ENCODE results near the gene MCM3AP. TPM values are rescaled to one million over a fixed set of nuclear protein-coding genes. Genes with fewer than 3 reads are reported as not detected.

MCM3AP gene
- total and polyA plus RNA-seq, 7 donors = 16.9 to 92.8 (median 48.9) TPM

DNA sequence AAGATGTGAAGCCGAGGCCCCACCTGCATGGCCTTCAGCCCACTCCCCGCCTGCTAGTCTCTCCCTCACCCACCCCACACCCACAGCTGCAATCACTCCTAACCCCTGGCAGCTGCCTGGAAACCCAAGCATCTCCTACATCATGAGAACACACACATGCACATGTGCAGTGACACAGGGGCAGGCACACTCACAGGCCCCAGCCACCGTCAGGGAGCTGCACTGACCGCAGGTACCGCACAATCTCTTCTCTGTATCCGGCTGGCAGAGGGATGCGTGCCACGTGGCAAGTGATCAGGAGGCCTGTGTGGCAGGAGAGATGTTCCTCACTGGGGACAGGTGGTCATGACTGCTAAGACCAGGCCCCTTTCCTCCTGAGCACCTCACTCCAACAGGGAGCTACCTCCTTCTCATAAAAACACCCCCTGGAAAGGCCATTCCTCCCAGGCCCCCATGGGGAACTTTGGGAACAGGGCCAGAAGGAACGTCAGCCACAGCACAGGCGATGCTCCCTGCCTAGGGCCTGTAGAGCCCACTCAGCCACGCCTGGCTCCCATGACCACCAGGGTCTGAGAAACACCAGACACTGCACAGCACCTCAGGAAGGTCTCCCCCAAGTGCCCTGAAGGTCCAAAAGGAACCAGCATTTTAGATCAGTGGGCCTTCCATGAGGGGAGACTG is 62.8 kb downstream of the MCM3AP start:
- Histone ChIP-seq H3K4me3 (no peak overlapping the region), H3K27ac (no peak overlapping the region), H3K36me3 (peaks cover 0 to 50% (median 25%) of the 10 kb centered on the region in 4 donors), H3K4me1 (peaks cover 0 to 24% (median 17%) of the 10 kb centered on the region in 4 donors), H3K9me3 (no peaks in the 10 kb centered on the region), H3K27me3 (no peaks in the 10 kb centered on the region)
- DNase-seq = peak; percentile 58
- 89 to 92% methylated on average over 11 of the region's 11 CpGs for WGBS, 2 donors
- TF ChIP-seq POLR2AphosphoS5 (IDR thresholded peaks at IDR 0.05) = no peak
- TF ChIP-seq EP300 (IDR thresholded peaks at IDR 0.05) = no peak
- TF ChIP-seq POLR2A (IDR thresholded peaks at IDR 0.05) = no peak
- TF ChIP-seq, protein P1, sequence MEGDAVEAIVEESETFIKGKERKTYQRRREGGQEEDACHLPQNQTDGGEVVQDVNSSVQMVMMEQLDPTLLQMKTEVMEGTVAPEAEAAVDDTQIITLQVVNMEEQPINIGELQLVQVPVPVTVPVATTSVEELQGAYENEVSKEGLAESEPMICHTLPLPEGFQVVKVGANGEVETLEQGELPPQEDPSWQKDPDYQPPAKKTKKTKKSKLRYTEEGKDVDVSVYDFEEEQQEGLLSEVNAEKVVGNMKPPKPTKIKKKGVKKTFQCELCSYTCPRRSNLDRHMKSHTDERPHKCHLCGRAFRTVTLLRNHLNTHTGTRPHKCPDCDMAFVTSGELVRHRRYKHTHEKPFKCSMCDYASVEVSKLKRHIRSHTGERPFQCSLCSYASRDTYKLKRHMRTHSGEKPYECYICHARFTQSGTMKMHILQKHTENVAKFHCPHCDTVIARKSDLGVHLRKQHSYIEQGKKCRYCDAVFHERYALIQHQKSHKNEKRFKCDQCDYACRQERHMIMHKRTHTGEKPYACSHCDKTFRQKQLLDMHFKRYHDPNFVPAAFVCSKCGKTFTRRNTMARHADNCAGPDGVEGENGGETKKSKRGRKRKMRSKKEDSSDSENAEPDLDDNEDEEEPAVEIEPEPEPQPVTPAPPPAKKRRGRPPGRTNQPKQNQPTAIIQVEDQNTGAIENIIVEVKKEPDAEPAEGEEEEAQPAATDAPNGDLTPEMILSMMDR (IDR thresholded peaks at IDR 0.05) = no peak
- intact Hi-C loops (cut with DNase I) = no loop called here

DNA sequence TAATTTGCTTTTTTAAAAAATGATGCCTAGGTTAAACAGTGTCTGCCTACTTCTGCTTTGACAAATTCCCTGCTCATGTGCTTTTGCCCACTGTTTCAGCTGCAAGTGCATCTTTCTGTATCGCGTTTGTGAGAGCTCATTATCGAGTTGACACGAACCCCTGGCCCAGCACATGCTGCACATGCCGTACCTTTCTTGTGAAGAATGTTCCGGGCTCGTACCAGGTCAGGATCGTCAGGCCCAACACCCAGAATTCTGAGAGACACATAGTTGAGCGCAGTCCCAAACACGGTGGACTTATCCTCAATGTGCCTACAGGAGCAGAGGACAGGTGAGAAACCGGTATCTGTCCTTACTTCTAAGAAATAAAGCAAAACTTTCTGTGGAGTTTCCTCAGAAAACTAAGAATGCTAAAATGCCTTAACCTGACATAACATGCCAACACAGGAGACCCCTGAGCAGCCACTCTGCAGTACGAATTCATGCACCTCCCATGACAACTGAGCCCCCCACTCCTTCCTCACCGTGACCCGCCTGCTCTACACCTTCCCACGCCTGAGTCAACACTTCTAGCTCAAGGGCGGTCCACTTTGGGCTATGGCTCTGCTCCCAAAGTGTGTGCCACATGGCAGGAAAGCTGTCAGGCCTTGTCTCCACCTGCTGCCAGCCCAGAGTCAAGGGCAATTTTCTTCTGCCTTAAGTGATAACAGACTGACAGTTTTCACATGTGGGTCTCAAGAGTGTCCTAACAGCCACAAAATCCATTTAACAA is 63.6 kb downstream of the MCM3AP start:
- peak; percentile 55 for DNase-seq
- 84 to 89% methylated on average over 16 of the region's 16 CpGs for WGBS, 2 donors

DNA sequence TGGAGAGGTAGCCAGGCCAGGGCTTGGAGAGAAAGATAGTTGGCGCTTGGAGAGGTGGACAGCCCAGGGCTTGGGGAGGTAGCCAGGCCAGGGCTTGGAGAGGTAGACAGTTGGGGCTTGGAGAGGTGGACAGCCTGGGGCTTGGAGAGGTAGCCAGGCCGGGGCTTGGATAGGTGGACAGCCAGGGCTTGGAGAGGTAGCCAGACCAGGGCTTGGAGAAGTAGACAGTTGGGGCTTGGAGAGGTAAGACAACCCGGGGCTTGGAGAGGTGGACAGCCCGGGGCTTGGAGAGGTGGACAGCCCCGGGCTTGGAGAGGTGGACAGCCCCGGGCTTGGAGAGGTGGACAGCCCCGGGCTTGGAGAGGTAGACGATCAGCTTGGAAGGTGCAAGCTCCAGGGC is 64.6 kb downstream of the MCM3AP start:
- Histone ChIP-seq H3K9me3 (no peaks in the 10 kb centered on the region), H3K4me3 (no peak overlapping the region), H3K27me3 (no peaks in the 10 kb centered on the region), H3K36me3 (peaks cover 0 to 63% (median 34%) of the 10 kb centered on the region in 4 donors), H3K4me1 (peaks cover 0 to 6% (median 3%) of the 10 kb centered on the region in 4 donors), H3K27ac (no peak overlapping the region)
- 94% methylated on average over 8 of the region's 8 CpGs for WGBS, 2 donors
- intact Hi-C loops (cut with DNase I) = no loop called here
- no peak for TF ChIP-seq POLR2AphosphoS5 (IDR thresholded peaks at IDR 0.05)
- TF ChIP-seq POLR2A (IDR thresholded peaks at IDR 0.05) = no peak
- TF ChIP-seq, protein P1 (IDR thresholded peaks at IDR 0.05) = no peak
- no peak for TF ChIP-seq EP300 (IDR thresholded peaks at IDR 0.05)
- DNase-seq = peak; percentile 50

More for the DNA sequence above, 63.6 kb downstream of the MCM3AP start:
- Histone ChIP-seq H3K4me1 (peaks cover 0 to 16% (median 9%) of the 10 kb centered on the region in 4 donors), H3K36me3 (peaks cover 0 to 54% (median 25%) of the 10 kb centered on the region in 4 donors), H3K27ac (no peak overlapping the region), H3K9me3 (no peaks in the 10 kb centered on the region), H3K4me3 (no peak overlapping the region), H3K27me3 (no peaks in the 10 kb centered on the region)
- TF ChIP-seq EP300 (IDR thresholded peaks at IDR 0.05) = no peak
- TF ChIP-seq POLR2AphosphoS5 (IDR thresholded peaks at IDR 0.05) = no peak
- TF ChIP-seq POLR2A (IDR thresholded peaks at IDR 0.05) = no peak
- TF ChIP-seq, protein P1 (IDR thresholded peaks at IDR 0.05) = no peak
- intact Hi-C loops (cut with DNase I) = no loop called here

DNA sequence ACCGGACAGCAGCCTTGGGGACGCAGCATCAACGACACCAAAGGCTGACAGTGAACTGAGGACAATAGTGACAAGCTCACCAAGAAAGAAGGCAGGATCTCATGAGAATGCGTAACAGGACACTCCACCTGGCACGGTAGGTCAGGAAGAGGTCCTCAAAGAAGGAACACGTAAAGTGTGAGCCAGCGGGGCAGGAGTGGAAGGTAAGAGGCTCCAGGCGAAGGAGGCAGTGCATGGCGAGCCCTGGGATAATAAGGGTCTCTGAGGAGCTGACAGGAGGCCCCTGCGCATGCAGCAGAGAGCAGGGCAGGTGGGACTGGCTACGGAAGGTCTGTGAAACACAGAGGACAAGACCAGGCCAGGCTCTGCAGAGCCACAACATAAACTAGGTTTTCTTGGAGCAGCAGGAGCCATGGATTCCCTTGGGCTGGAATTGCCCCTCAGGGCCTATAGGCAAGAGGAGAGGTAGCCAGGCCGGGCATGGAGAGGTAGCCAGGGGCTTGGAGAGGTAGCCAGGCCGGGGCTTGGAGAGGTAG is 65.1 kb downstream of the MCM3AP start:
- DNase-seq = peak; percentile 56
- intact Hi-C loops (cut with DNase I) = no loop called here
- TF ChIP-seq, protein P1 (IDR thresholded peaks at IDR 0.05) = no peak
- no peak for TF ChIP-seq POLR2A (IDR thresholded peaks at IDR 0.05)
- no peak for TF ChIP-seq EP300 (IDR thresholded peaks at IDR 0.05)
- TF ChIP-seq POLR2AphosphoS5 (IDR thresholded peaks at IDR 0.05) = no peak
- H3K27ac ChIP-seq = no peak overlapping the region
- H3K27me3 ChIP-seq = no peaks in the 10 kb centered on the region
- H3K4me3 ChIP-seq = no peak overlapping the region
- peaks cover 0 to 68% (median 36%) of the 10 kb centered on the region in 4 donors for H3K36me3 ChIP-seq
- H3K9me3 ChIP-seq = no peaks in the 10 kb centered on the region
- 95% methylated on average over 13 of the region's 13 CpGs for WGBS, 2 donors
- H3K4me1 ChIP-seq = peaks cover 0 to 4% (median under 1%) of the 10 kb centered on the region in 4 donors

Measured in sigmoid colon (tissue), 7 donors.